ENCODE measurements around the gene RSBN1L. TPM values are rescaled to one million over a fixed set of nuclear protein-coding genes. Genes with fewer than 3 reads are reported as not detected.

RSBN1L gene
- total and polyA plus RNA-seq, 2 donors (not counting 3 experiments of a cell fraction or from before 2014, with no cell fraction given), result 3.0 to 13.1 TPM

DNA sequence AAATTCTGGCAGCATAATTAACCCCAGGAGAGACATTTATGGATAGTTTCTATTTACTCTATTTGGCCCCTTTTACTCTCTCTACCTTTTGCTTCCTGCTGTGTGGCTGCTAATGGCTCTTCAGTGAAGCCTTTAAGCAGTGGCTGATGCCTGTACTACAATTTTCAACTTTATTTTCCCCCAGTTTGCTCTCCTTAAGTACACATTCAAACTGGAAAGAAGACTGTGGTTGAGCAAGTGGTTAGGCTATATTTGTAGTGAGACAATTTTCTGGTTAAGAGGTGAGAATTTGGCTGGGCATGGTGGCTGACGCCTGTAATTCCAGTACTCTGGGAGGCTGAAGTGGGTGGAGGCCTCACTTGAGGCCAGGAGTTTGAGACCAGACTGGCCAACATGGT, 8.5 kb upstream of the RSBN1L start:
- BruUV-seq (replicated peaks), result no TSS peak
- ChIA-PET CTCF (interaction anchor here (0.5 to 1.5 kb wide), 4 partner anchors 9 to 72 kb away, joined by 3 to 4 read pairs (median 4); partner anchors contain the start of gene RSBN1L), POLR2A (interaction anchor here (0.6 to 1.1 kb wide), 2 partner anchors 8 to 27 kb away, joined by 3 to 4 read pairs; partner anchors contain the start of gene RSBN1L)
- H3K79me2 ChIP-seq (ENCODE audit: control insufficient read depth, insufficient read depth, low read length), result peaks cover 2% of the 10 kb centered on the region
- H3K4me3 ChIP-seq (replicated peaks in 1 of 3; ENCODE audit: insufficient read depth in 1 of 3, low read depth in 1 of 3, low read length in 3 of 3), result no peak overlapping the region
- no peak for TF ChIP-seq MYC (IDR thresholded peaks at IDR 0.05; ENCODE audit: low read depth, low read length)
- TF ChIP-seq FOS (IDR thresholded peaks at IDR 0.05; ENCODE audit: borderline replicate concordance, insufficient read depth, low read length), result no peak
- no peak for TF ChIP-seq POLR2A (IDR thresholded peaks at IDR 0.05; ENCODE audit: low read depth, low read length)
- TF ChIP-seq, protein P1, sequence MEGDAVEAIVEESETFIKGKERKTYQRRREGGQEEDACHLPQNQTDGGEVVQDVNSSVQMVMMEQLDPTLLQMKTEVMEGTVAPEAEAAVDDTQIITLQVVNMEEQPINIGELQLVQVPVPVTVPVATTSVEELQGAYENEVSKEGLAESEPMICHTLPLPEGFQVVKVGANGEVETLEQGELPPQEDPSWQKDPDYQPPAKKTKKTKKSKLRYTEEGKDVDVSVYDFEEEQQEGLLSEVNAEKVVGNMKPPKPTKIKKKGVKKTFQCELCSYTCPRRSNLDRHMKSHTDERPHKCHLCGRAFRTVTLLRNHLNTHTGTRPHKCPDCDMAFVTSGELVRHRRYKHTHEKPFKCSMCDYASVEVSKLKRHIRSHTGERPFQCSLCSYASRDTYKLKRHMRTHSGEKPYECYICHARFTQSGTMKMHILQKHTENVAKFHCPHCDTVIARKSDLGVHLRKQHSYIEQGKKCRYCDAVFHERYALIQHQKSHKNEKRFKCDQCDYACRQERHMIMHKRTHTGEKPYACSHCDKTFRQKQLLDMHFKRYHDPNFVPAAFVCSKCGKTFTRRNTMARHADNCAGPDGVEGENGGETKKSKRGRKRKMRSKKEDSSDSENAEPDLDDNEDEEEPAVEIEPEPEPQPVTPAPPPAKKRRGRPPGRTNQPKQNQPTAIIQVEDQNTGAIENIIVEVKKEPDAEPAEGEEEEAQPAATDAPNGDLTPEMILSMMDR (IDR thresholded peaks at IDR 0.05; ENCODE audit: extremely low read depth in 1 of 2, insufficient read depth in 1 of 2, low read depth in 1 of 2, low read length in 2 of 2), result no peak
- TF ChIP-seq POLR2AphosphoS5 (IDR thresholded peaks at IDR 0.05; ENCODE audit: insufficient read depth, low read depth, low read length), result no peak
- no peak for TF ChIP-seq EZH2 (IDR thresholded peaks at IDR 0.05; ENCODE audit: borderline replicate concordance, low read depth, low read length, severe bottlenecking)
- TF ChIP-seq JUN (IDR thresholded peaks at IDR 0.05; ENCODE audit: borderline replicate concordance, insufficient read depth, insufficient read length, low read depth), result no peak
- TF ChIP-seq MAX (IDR thresholded peaks at IDR 0.05; ENCODE audit: insufficient read depth, insufficient read length), result no peak
- no peak for TF ChIP-seq GATA2 (IDR thresholded peaks at IDR 0.05; ENCODE audit: insufficient read depth, insufficient read length, low read depth, low read length)
- H3K9ac ChIP-seq (replicated peaks; ENCODE audit: extremely low read depth, insufficient read depth, low read length), result no peak overlapping the region
- H3K4me2 ChIP-seq (ENCODE audit: insufficient read depth, low read length), result no peak overlapping the region
- no peak overlapping the region for H2AFZ ChIP-seq (ENCODE audit: low read depth, low read length)
- no peaks in the 10 kb centered on the region for H3K9me3 ChIP-seq (replicated peaks; ENCODE audit: control insufficient read depth, insufficient read depth, low read length)
- DNase-seq (ENCODE audit: low read depth, low spot score) (no peak), FAIRE-seq (no peak)
- dilution Hi-C loops (cut with MboI; ENCODE audit: extremely low pct_ligation_motif_present, low sequenced_read_pairs) (no loop called here), intact Hi-C loops (cut with micrococcal nuclease) (no loop called here)
- no peaks in the 10 kb centered on the region for H4K20me1 ChIP-seq (replicated peaks; ENCODE audit: control insufficient read depth, extremely low read depth, insufficient read depth, low read length)
- no peak overlapping the region for H3K27ac ChIP-seq (ENCODE audit: insufficient read depth, low read depth, low read length)
- H3K27me3 ChIP-seq (ENCODE audit: control insufficient read depth in 2 of 2, insufficient read depth in 2 of 2, low read length in 2 of 2), result no peaks in the 10 kb centered on the region
- H3K4me1 ChIP-seq (ENCODE audit: control insufficient read depth, extremely low read depth, insufficient read depth, low read length), result no peaks in the 10 kb centered on the region
- no peaks in the 10 kb centered on the region for H3K36me3 ChIP-seq (ENCODE audit: control insufficient read depth in 2 of 2, extremely low read depth in 1 of 2, insufficient read depth in 2 of 2, low read length in 2 of 2)
- H3K9me1 ChIP-seq (replicated peaks; ENCODE audit: control insufficient read depth, extremely low read depth, insufficient read depth, low read length), result no peaks in the 10 kb centered on the region
